Fibroblast of lung (primary cell): Measurements from ENCODE around the gene NAB1. TPM values are rescaled to one million over a fixed set of nuclear protein-coding genes. Genes with fewer than 3 reads are reported as not detected.

Experiments used
- DNase-seq, 2 donors: peaks; one replicate each; pipeline versions ENCODE4 v3.0.0 to v3.0.0-alpha.2; 2010; ENCODE audit warnings: low read depth in 2 of 2
- H2AFZ ChIP-seq: 2 replicates; pipeline ENCODE4 v1.5.1; 2012; ENCODE audit warnings: low read length, control low read depth, inconsistent platforms
- H3K27ac ChIP-seq: 2 replicates; pipeline ENCODE4 v1.5.1; 2011; ENCODE audit warnings: low read length, control low read depth; ENCODE audit not compliant: insufficient read depth
- H3K27me3 ChIP-seq: 2 replicates; pipeline ENCODE4 v1.5.1; 2011; ENCODE audit warnings: mild to moderate bottlenecking, low read length; ENCODE audit not compliant: control insufficient read depth, insufficient read depth
- H3K36me3 ChIP-seq: 2 replicates; pipeline ENCODE4 v1.5.1; 2011; ENCODE audit warnings: low read length; ENCODE audit not compliant: control insufficient read depth, insufficient read depth
- H3K4me1 ChIP-seq: 2 replicates; pipeline ENCODE4 v1.5.1; 2011; ENCODE audit warnings: low read length; ENCODE audit not compliant: control insufficient read depth, insufficient read depth; ENCODE audit errors: extremely low read depth
- H3K4me2 ChIP-seq: 2 replicates; pipeline ENCODE4 v1.5.1; 2011; ENCODE audit warnings: low read length, control low read depth; ENCODE audit not compliant: insufficient read depth; ENCODE audit errors: extremely low read depth
- H3K4me3 ChIP-seq, 4 experiments: fragments of 200-600 bp in 1 of 4; sonication (generic) in 1 of 4; replicated peaks in 1 of 4; 2 replicates each; pipeline ENCODE4 v1.5.1; 2011 to 2016; ENCODE audit warnings: low read length in 4 of 4, low read depth in 3 of 4, mild to moderate bottlenecking in 3 of 4, control low read depth in 2 of 4, inconsistent platforms in 1 of 4, mixed read lengths in 1 of 4; ENCODE audit not compliant: insufficient read depth in 1 of 4; ENCODE audit errors: control extremely low read depth in 1 of 4
- H3K79me2 ChIP-seq: 2 replicates; pipeline ENCODE4 v1.5.1; 2012; ENCODE audit warnings: mild to moderate bottlenecking, low read length, inconsistent platforms; ENCODE audit not compliant: control insufficient read depth, insufficient read depth
- H3K9ac ChIP-seq: 2 replicates; pipeline ENCODE4 v1.5.1; 2011; ENCODE audit warnings: mild to moderate bottlenecking, low read length, control low read depth; ENCODE audit not compliant: insufficient read depth
- H3K9me3 ChIP-seq: 2 replicates; pipeline ENCODE4 v1.5.1; 2012; ENCODE audit warnings: low read depth, low read length; ENCODE audit not compliant: control insufficient read depth, insufficient read depth
- H4K20me1 ChIP-seq: 2 replicates; pipeline ENCODE4 v1.5.1; 2011; ENCODE audit warnings: low read length; ENCODE audit not compliant: control insufficient read depth, insufficient read depth; ENCODE audit errors: extremely low read depth
- EZH2 ChIP-seq: IDR thresholded peaks from 2 replicates; pipeline ENCODE4 v1.5.1; 2012; ENCODE audit warnings: low read length, control low read depth, mild to moderate bottlenecking; ENCODE audit errors: missing control alignments
- polyA plus RNA-seq, 2 donors: library from polyadenylated mRNA; depleted of rRNA in 1 of 2; stranded (reverse) in 1 of 2; unstranded in 1 of 2; fragments of >200 nt; gene quantifications; 2 replicates each; pipeline ENCODE4 v1.2.1, GENCODE V29; 2011 to 2012; ENCODE audit warnings: missing spikeins in 1 of 2
- total RNA-seq: library from RNA; depleted of rRNA; stranded (reverse); fragments of >200 nt; gene quantifications from 2 replicates; pipeline ENCODE4 v1.2.1, GENCODE V29; 2014
- TF ChIP-seq, protein P1 (sequence below), 2 donors: IDR thresholded peaks in 1 of 2; conservative IDR thresholded peaks in 1 of 2; 1 replicate in 1 of 2; 2 replicates in 1 of 2; pipeline ENCODE4 v1.5.1; 2011 to 2012; ENCODE audit warnings: low read length in 2 of 2, control low read depth in 1 of 2, inconsistent platforms in 1 of 2, low read depth in 1 of 2, mild to moderate bottlenecking in 1 of 2

NAB1 gene
- total and polyA plus RNA-seq, 2 donors (not counting 1 experiment from before 2014, with no cell fraction given), result 18.3 to 46.6 TPM

DNA sequence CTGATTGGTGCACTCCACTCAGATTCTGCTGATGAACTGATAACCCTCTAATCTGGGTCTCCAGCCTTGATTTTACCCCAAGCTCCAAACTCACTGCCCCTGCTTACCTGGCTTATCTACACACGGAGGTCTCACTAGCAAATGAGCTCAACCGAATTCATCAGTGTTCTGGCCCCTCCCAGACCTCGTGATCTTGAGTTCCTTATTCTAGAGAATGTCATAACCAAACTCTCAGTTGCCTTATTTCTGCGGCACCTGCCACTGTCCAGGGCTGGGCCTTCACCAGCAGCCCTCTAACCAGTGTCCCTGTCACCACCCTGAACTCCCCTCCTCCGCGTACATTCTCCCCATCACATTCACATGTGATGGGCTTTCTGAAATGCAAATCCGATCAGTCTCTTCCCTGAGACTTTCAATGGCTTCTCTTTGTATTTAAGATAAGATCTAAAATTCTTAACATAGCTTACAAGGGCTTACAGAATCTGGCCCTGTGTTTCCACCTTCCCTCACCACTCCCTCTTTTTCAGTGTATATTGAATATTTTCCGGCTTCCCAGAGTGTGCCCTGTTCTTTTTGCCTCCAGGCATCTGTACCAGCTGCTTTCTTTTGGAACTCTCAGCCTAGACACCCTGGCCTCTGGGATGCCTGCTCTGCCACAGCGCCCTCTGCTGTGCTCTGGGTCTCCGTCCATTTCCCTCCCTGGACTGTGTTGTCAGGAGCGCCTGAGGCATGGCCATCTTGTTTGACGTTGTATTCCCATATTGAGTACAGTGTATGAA is 31.1 kb downstream of the NAB1 start:
- no peak overlapping the region for H3K9ac ChIP-seq
- DNase-seq, result peak in 1 of 2 donors; percentile 27
- H3K4me3 ChIP-seq, result no peak overlapping the region
- no peaks in the 10 kb centered on the region for H4K20me1 ChIP-seq
- no peaks in the 10 kb centered on the region for H3K4me1 ChIP-seq
- no peaks in the 10 kb centered on the region for H3K36me3 ChIP-seq
- no peak for TF ChIP-seq EZH2
- TF ChIP-seq, protein P1, sequence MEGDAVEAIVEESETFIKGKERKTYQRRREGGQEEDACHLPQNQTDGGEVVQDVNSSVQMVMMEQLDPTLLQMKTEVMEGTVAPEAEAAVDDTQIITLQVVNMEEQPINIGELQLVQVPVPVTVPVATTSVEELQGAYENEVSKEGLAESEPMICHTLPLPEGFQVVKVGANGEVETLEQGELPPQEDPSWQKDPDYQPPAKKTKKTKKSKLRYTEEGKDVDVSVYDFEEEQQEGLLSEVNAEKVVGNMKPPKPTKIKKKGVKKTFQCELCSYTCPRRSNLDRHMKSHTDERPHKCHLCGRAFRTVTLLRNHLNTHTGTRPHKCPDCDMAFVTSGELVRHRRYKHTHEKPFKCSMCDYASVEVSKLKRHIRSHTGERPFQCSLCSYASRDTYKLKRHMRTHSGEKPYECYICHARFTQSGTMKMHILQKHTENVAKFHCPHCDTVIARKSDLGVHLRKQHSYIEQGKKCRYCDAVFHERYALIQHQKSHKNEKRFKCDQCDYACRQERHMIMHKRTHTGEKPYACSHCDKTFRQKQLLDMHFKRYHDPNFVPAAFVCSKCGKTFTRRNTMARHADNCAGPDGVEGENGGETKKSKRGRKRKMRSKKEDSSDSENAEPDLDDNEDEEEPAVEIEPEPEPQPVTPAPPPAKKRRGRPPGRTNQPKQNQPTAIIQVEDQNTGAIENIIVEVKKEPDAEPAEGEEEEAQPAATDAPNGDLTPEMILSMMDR (conservative IDR thresholded peaks at IDR 0.05 in 1 of 2, IDR thresholded peaks at IDR 0.05 in 1 of 2; ENCODE audit: low read depth in 1 of 2, low read length in 2 of 2), result peak; percentile 14 to 38
- no peak overlapping the region for H3K4me2 ChIP-seq
- no peaks in the 10 kb centered on the region for H3K79me2 ChIP-seq
- no peak overlapping the region for H2AFZ ChIP-seq
- H3K9me3 ChIP-seq, result no peaks in the 10 kb centered on the region
- H3K27me3 ChIP-seq, result no peaks in the 10 kb centered on the region
- H3K27ac ChIP-seq, result no peak overlapping the region

DNA sequence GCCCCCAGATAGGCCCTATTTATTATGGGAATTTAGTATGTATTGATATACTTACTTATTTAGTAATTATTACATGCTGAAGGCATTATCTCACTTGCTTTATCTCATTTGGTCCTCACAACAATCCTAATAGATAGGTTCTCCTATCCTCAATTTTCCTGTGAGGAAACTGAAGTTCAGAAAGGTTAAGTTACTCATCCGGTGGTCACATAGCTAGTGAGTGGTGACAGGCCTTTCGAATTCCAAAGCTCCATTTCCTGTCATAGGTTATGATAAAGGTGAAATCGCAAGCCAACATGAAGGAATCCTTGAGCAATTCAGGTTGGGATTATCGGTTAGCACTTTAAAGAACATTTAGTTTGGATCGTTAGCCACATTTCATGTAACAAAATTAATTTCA is 33.3 kb downstream of the NAB1 start:
- no peak overlapping the region for H3K4me3 ChIP-seq
- H2AFZ ChIP-seq, result no peak overlapping the region
- H3K27ac ChIP-seq, result no peak overlapping the region
- H4K20me1 ChIP-seq, result no peaks in the 10 kb centered on the region
- TF ChIP-seq EZH2, result no peak
- TF ChIP-seq, protein P1 (conservative IDR thresholded peaks at IDR 0.05 in 1 of 2, IDR thresholded peaks at IDR 0.05 in 1 of 2; ENCODE audit: low read depth in 1 of 2, low read length in 2 of 2), result no peak
- H3K4me1 ChIP-seq, result no peaks in the 10 kb centered on the region
- H3K9ac ChIP-seq, result no peak overlapping the region
- H3K9me3 ChIP-seq, result no peaks in the 10 kb centered on the region
- H3K27me3 ChIP-seq, result no peaks in the 10 kb centered on the region
- H3K79me2 ChIP-seq, result no peaks in the 10 kb centered on the region
- no peak overlapping the region for H3K4me2 ChIP-seq
- no peaks in the 10 kb centered on the region for H3K36me3 ChIP-seq
- DNase-seq, result peak; percentile 21 to 67

DNA sequence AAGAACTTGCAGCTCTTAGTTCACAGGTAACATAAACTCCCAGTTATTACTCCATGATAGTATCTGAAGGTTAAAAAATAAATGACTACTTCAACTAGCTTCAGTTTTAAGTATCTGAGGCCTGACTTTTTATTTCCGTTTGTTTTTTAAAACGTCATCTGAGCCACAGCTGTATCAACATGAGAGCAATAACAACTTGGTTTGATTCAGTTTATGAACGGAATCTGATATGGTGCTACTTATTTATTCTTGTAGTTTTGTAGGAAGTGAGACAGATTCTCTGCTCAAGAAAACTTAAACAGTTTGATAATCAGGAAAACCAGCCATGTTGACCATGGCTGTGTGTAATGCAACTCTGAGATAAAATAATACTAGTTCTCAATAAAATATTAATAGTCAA is 34.9 kb downstream of the NAB1 start:
- H3K36me3 ChIP-seq, result no peaks in the 10 kb centered on the region
- no peak overlapping the region for H3K27ac ChIP-seq
- no peaks in the 10 kb centered on the region for H3K4me1 ChIP-seq
- TF ChIP-seq, protein P1 (conservative IDR thresholded peaks at IDR 0.05 in 1 of 2, IDR thresholded peaks at IDR 0.05 in 1 of 2; ENCODE audit: low read depth in 1 of 2, low read length in 2 of 2), result no peak
- TF ChIP-seq EZH2, result no peak
- no peaks in the 10 kb centered on the region for H3K27me3 ChIP-seq
- H2AFZ ChIP-seq, result no peak overlapping the region
- H3K9ac ChIP-seq, result no peak overlapping the region
- peak in 1 of 2 donors; percentile 66 for DNase-seq
- no peaks in the 10 kb centered on the region for H3K79me2 ChIP-seq
- no peak overlapping the region for H3K4me2 ChIP-seq
- H3K4me3 ChIP-seq, result no peak overlapping the region
- H3K9me3 ChIP-seq, result no peaks in the 10 kb centered on the region
- no peaks in the 10 kb centered on the region for H4K20me1 ChIP-seq
